GM19467 (cell line): Measurements from ENCODE around the gene CNNM4.

Experiments used
- ATAC-seq: cut with Tn5 transposase; IDR thresholded peaks from one replicate; pipeline ENCODE4 v1.9.1; 2021; ENCODE audit warnings: mild to moderate bottlenecking, moderate library complexity; ENCODE audit not compliant: unreplicated experiment

The CNNM4 gene

GRCh38 chr2:96757477-96757860, 3.2 kb upstream of the CNNM4 start:
- no peak for ATAC-seq

GRCh38 chr2:96758987-96759386, 1.7 kb upstream of the CNNM4 start:
- ATAC-seq, result no peak

GRCh38 chr2:96759548-96759947, 1.2 kb upstream of the CNNM4 start:
- ATAC-seq, result no peak

GRCh38 chr2:96760986-96761832, 507 bp downstream of the CNNM4 start:
- ATAC-seq, result peak; percentile 13

GRCh38 chr2:96762529-96763311, 2.0 kb downstream of the CNNM4 start:
- ATAC-seq, result no peak

GRCh38 chr2:96763511-96764252, 3.0 kb downstream of the CNNM4 start:
- no peak for ATAC-seq

GRCh38 chr2:96764253-96764637, 3.5 kb downstream of the CNNM4 start:
- ATAC-seq, result no peak

- ATAC-seq, result no peak
Measured at GRCh38 chr2:96767135-96767871, 6.6 kb downstream of the CNNM4 start.

- ATAC-seq, result no peak
Measured at GRCh38 chr2:96768083-96768561, 7.4 kb downstream of the CNNM4 start.

- ATAC-seq, result no peak
Measured at GRCh38 chr2:96769814-96770213, 9.1 kb downstream of the CNNM4 start.

- no peak for ATAC-seq
Measured at GRCh38 chr2:96770442-96771202, 9.9 kb downstream of the CNNM4 start.

- ATAC-seq, result no peak
Measured at GRCh38 chr2:96771796-96772618, 11.3 kb downstream of the CNNM4 start.

- no peak for ATAC-seq
Measured at GRCh38 chr2:96772903-96773671, 12.4 kb downstream of the CNNM4 start.

GRCh38 chr2:96773922-96774321, 13.2 kb downstream of the CNNM4 start:
- ATAC-seq, result peak; percentile 40

GRCh38 chr2:96775160-96775559, 14.5 kb downstream of the CNNM4 start:
- no peak for ATAC-seq

- ATAC-seq, result no peak
Measured at GRCh38 chr2:96783388-96783787, 22.7 kb downstream of the CNNM4 start.

- ATAC-seq, result no peak
Measured at GRCh38 chr2:96787411-96787810, 26.7 kb downstream of the CNNM4 start.
